Activated naive CD4-positive, alpha-beta T cell treated with anti-CD3 and anti-CD28 coated beads for 36 hours (primary cell): ENCODE results near the gene MEOX1. TPM values are rescaled to one million over a fixed set of nuclear protein-coding genes. Genes with fewer than 3 reads are reported as not detected.

Experiments
- CTCF ChIA-PET: fragments of 350-600 bp; sonication (Branson Sonifier 250); formaldehyde crosslinking; loops from one replicate; lab custom pipeline; 2021; ENCODE audit warnings: antibody characterized with exemption; lab: Charles Lee
- DNase-seq: peaks from one replicate; pipeline ENCODE4 v3.0.0-alpha.2; 2020
- H3K27ac Mint-ChIP-seq: one replicate; pipeline ENCODE4 v1.8.0; 2021; ENCODE audit warnings: mild to moderate bottlenecking, mixed read lengths
- H3K27me3 Mint-ChIP-seq: one replicate; pipeline ENCODE4 v1.8.0; 2021; ENCODE audit warnings: low read depth, mixed read lengths
- H3K36me3 Mint-ChIP-seq: one replicate; pipeline ENCODE4 v1.8.0; 2021; ENCODE audit warnings: low read depth, mixed read lengths
- H3K4me1 Mint-ChIP-seq: one replicate; pipeline ENCODE4 v1.8.0; 2021; ENCODE audit warnings: low read depth, mixed read lengths
- H3K4me3 Mint-ChIP-seq: one replicate; pipeline ENCODE4 v1.8.0; 2021; ENCODE audit warnings: mild to moderate bottlenecking, moderate library complexity, mixed read lengths
- H3K9me3 Mint-ChIP-seq: one replicate; pipeline ENCODE4 v1.8.0; 2021; ENCODE audit warnings: mixed read lengths
- intact Hi-C: fragments of 100-400 bp; cut with micrococcal nuclease; formaldehyde crosslinking; loops from one replicate; pipeline ENCODE4 v1.15.1; 2023
- total RNA-seq, 2 experiments: library from RNA; stranded (reverse); gene quantifications; one replicate each; pipeline ENCODE4 v1.2.3, GENCODE V29; 2021

MEOX1 gene
- total RNA-seq, 2 experiments from 2014 or later: 0.12 to 0.17 TPM

DNA sequence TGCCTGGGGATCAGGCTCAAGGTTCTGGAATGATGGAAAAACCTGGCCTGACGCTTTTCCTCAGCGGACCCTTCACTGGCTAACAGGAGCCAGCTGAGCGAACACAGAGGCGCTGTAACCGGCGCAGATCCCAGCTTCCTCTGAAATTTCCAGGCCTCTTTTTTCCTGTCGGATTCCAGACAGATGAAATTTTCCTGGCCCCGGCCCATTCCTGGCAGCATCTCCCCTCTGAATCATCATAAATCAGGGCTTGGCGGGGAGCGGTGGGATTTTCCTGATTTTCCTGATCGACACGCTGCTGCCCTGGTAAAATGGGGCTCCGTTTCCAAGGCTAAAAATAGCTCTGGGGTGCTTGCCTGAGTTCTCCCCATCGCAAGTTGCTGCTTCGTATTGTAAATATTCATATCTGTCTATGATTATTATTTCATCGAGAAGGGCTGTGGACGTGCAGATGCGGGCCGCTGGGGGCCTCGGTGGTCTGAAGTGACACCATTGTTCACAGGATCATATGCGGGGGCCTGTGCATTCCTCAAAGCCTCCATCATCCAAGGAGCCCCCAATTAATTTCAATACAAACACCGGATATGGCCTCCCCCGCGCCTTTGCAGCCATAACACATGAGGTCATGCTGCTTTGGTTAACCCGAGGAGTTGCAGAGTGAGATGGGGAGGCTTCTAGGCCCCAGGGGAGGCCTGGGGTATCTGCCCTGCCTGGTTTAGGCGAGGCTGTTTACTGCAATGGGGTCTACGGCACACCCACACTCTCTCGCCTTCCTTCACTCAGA lies 69.8 kb downstream of the MEOX1 start:
- Mint-ChIP-seq H3K4me1 (no peaks in the 10 kb centered on the region), H3K27ac (no peak overlapping the region), H3K4me3 (no peak overlapping the region), H3K36me3 (no peaks in the 10 kb centered on the region), H3K27me3 (no peaks in the 10 kb centered on the region), H3K9me3 (no peaks in the 10 kb centered on the region)
- CTCF ChIA-PET: interaction anchor here (0.9 to 1.4 kb wide), 2 partner anchors 15 to 82 kb away, joined by 3 to 4 read pairs; no protein-coding TSS in a partner anchor
- no peak for DNase-seq
- intact Hi-C loops: no loop called here

DNA sequence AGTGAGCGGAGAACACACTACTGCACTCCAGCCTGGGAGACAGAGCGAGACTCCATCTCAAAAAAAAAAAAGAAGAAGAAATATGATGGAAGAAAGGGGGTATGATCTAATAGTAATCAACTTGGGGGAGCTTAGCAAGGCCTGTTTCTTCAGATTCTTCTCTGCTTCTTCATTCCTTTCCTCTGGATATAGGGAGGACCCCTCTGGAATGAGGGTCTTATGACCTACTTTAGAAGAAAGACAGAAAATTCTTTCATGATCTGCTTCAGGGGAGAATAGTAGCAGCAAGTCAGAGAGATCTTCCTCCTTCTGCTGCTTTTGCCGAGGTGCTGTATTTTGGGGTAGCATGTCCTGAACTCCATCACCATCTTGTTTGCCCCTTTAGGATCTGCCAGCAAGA lies 70.7 kb downstream of the MEOX1 start:
- no peaks in the 10 kb centered on the region for H3K27me3 Mint-ChIP-seq
- H3K27ac Mint-ChIP-seq: no peak overlapping the region
- no peaks in the 10 kb centered on the region for H3K36me3 Mint-ChIP-seq
- no peak for DNase-seq
- H3K9me3 Mint-ChIP-seq: no peaks in the 10 kb centered on the region
- no peak overlapping the region for H3K4me3 Mint-ChIP-seq
- intact Hi-C loops: no loop called here
- CTCF ChIA-PET: interaction anchor here (0.9 to 1.7 kb wide), 3 partner anchors 14 to 175 kb away, joined by 3 to 5 read pairs (median 4); no protein-coding TSS in a partner anchor
- no peaks in the 10 kb centered on the region for H3K4me1 Mint-ChIP-seq

Other genes with a start within 250 kb of the MEOX1 start
- 10 to 100 TPM; 46.2 to 46.3 TPM for gene DHX8, start 177.9 kb downstream of the MEOX1 start, total RNA-seq
- gene ETV4, start 115.6 kb downstream of the MEOX1 start, total RNA-seq: 1 to 10 TPM; 1.4 to 1.9 TPM
- not detected for gene SOST, start 96.9 kb upstream of the MEOX1 start, total RNA-seq
- gene DUSP3, start 117.1 kb upstream of the MEOX1 start, total RNA-seq: 10 to 100 TPM; 12.2 to 13.5 TPM
- not detected for gene CFAP97D1, start 118.5 kb upstream of the MEOX1 start, total RNA-seq
- gene MPP3, start 171.2 kb upstream of the MEOX1 start, total RNA-seq: under 1 TPM; 0.30 to 0.33 TPM
- not detected for gene CD300LG, start 185.3 kb upstream of the MEOX1 start, total RNA-seq
- 1 to 10 TPM; 2.3 to 2.5 TPM for gene MPP2, start 245.6 kb upstream of the MEOX1 start, total RNA-seq